Measurements from ENCODE around the gene HLTF. TPM values are rescaled to one million over a fixed set of nuclear protein-coding genes. Genes with fewer than 3 reads are reported as not detected.

Gene HLTF
- total and polyA plus RNA-seq, 2 experiments from 2014 or later = 89.5 to 146 TPM

DNA sequence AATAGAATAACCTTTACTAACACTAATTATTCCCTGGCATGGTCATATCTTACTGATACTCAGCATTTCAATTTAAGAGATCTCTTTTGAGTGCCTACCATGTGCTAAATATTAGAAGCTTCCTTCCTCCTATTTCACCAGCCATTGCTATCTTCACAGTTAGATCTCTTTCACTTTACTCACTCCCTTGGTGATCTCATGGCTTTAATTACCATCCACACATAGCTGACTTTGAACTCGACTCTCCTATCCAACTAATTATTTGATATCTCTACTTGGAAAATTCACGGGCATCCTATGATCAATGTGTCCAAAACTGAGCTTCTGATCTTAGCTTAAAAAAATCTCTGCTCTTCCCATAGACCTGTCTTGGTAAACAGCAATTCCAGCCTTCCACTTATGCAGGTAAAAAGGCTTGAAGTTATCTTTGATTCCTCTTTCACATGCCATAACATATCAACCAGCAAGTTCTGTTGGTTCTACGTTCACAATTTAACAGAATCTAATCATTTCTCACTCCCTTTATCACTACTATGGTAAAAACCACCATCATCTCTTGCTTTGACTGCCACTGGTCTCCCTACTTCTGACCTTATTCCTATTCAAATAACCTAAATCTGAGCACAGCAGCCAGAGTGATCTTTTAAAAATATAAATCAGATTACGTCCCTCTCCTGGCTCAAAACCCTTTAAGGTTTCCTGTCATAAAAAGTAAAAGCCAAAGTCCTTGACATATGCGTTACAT, 41.8 kb downstream of the HLTF start (continued):
- TF ChIP-seq ZNF462 (CRISPR knock-in tag; IDR thresholded peaks at IDR 0.05) = no peak

GRCh38 chr3:149042789-149043386, 43.4 kb downstream of the HLTF start:
- Histone ChIP-seq H2AFZ (no peak overlapping the region), H4K20me1 (replicated peaks; ENCODE audit: insufficient read depth) (no peaks in the 10 kb centered on the region), H3K4me3 (no peak overlapping the region), H3K4me1 (ENCODE audit: insufficient read depth) (no peaks in the 10 kb centered on the region), H3F3A (replicated peaks; ENCODE audit: low read depth) (no peaks in the 10 kb centered on the region), H3K79me2 (replicated peaks; ENCODE audit: insufficient read depth) (no peaks in the 10 kb centered on the region), H3K9me2 (ENCODE audit: insufficient read depth) (no peaks in the 10 kb centered on the region), H3K27ac (ENCODE audit: low read depth) (no peak overlapping the region), H3K36me3 (ENCODE audit: insufficient read depth) (peaks cover 22% of the 10 kb centered on the region), H3K27me3 (ENCODE audit: insufficient read depth) (no peaks in the 10 kb centered on the region), H3K4me2 (no peak overlapping the region)
- Mint-ChIP-seq H3K27me3 (ENCODE audit: insufficient read depth, low read depth, poor library complexity) (no peaks in the 10 kb centered on the region), H3K9me3 (no peaks in the 10 kb centered on the region), H3K4me1 (no peaks in the 10 kb centered on the region), H3K27ac (0 out of 2 replicates have a peak overlapping the region, but pooled peaks have one; percentile 22), H3K36me3 (ENCODE audit: low read depth) (peaks cover 35% of the 10 kb centered on the region; the same call in 2 of the 3 replicates), H3K4me3 (no peak overlapping the region)
- no peak for ATAC-seq
- no peak for DNase-seq (ENCODE audit: low spot score)
- TF ChIP-seq EZH2 (IDR thresholded peaks at IDR 0.05; ENCODE audit: low read depth, unreplicated experiment) (no peak), ZNF331 (CRISPR knock-in tag; IDR thresholded peaks at IDR 0.05; ENCODE audit: low read depth) (no peak), ETS1 (IDR thresholded peaks at IDR 0.05) (no peak), STAT1 (IDR thresholded peaks at IDR 0.05; ENCODE audit: unreplicated experiment) (no peak), NANOG (IDR thresholded peaks at IDR 0.05; ENCODE audit: borderline replicate concordance) (no peak), JUNB (IDR thresholded peaks at IDR 0.05; ENCODE audit: unreplicated experiment) (no peak)
- TF ChIP-seq, protein P1, sequence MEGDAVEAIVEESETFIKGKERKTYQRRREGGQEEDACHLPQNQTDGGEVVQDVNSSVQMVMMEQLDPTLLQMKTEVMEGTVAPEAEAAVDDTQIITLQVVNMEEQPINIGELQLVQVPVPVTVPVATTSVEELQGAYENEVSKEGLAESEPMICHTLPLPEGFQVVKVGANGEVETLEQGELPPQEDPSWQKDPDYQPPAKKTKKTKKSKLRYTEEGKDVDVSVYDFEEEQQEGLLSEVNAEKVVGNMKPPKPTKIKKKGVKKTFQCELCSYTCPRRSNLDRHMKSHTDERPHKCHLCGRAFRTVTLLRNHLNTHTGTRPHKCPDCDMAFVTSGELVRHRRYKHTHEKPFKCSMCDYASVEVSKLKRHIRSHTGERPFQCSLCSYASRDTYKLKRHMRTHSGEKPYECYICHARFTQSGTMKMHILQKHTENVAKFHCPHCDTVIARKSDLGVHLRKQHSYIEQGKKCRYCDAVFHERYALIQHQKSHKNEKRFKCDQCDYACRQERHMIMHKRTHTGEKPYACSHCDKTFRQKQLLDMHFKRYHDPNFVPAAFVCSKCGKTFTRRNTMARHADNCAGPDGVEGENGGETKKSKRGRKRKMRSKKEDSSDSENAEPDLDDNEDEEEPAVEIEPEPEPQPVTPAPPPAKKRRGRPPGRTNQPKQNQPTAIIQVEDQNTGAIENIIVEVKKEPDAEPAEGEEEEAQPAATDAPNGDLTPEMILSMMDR (conservative IDR thresholded peaks at IDR 0.05; ENCODE audit: low read depth in 2 of 2) = no peak

All from GM23338 (cell line).